ENCODE results near the gene BAZ1A.
"Not testable (repeated sequence)": the region's sequence is repeated elsewhere in the genome, so short reads cannot be mapped to it uniquely, and the experiment has no call there.

BAZ1A gene

DNA sequence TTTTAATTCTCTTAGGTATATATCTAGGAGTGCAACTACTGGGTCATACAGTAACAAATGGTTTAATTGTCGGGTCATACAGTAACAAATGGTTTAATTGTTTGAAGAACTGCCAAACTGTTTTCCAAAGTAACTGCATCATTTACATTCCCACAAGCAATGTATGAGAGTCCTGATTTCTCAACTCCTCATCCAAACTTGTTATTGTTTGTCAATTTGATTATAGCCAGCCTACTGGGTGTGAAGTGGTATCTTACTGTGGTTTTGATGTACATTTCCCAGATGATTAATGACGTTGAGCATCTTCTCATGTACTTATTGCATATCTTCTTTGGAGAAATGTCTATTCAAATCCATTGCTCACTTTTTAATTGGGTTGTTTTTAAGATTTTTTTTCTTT lies 93.1 kb downstream of the BAZ1A start:
- DNase-seq = no peak

DNA sequence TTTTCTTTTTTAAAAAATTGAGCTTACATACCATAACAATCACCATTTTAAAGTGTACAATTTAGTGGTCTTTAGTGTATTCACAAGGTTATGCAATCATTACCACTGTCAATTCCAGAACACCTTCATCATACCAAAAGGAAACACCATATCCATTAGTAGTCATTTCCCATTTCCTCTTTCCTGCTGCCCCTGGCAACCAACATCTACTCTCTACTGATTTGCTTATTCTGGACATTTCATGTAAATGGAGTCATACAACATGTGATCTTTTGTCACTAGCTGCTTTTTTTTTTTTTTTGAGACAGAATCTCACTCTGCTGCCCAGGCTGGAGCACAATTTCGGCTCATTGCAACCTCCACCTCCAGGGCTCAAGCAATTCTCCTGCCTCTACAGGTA lies 93.9 kb downstream of the BAZ1A start:
- no peak for DNase-seq

DNA sequence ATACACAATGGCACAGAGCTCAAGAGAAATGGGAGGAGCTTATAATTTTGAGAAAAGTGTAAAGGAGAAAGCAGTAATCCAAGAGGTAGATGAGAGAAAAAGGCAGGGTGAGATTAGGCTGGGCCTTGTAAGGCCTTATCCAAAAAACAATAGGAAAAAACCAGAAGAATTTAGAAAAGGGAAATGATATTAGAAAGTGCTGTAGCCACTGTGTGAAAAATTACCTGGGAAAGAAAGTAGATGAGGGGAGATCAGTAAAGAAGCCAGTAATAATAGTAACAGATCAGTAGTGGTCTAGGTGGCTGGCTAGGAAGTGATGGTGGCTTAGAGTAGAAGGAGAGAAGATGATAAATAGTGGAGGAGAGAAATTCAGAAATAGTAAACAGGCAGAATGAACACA lies 94.5 kb downstream of the BAZ1A start:
- no peak for DNase-seq

DNA sequence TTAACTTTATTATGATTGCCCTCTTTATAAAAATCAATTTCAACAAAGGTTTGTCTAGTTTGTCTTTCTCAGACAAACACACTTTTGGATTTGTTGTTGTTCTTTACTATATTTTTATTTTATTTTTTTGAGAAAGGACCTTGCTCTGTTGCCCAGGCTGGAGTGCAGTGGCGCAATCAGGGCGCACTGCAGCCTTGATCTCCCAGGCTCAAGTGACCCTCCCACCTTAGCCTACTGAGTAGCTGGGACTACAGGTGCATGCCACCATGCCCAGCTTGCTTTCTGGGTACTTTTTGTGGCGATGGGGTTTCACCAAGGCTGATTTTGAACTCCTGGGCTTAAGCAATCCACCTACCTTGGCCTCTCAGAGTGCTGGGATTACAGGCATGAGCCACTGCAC lies 96.4 kb downstream of the BAZ1A start:
- DNase-seq = no peak

DNA sequence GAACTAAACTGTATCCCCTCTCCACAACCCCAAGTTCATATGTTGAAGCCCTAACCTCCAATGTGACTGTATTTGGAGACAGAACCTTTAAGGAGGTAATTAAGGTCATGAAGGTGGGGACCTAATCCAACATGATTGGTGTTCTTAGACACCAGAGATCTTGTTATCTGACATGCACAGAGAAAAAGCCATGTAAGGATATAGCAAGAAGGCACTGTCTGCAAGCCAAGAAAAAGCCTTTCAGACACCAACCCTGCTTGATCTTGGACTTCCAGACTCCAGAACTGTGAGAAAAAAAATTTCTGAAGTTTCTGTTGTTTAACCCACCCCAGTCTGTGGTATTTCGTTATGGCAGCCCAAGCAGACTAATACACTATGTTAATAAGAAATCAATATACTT lies 98.5 kb downstream of the BAZ1A start:
- no peak for DNase-seq

DNA sequence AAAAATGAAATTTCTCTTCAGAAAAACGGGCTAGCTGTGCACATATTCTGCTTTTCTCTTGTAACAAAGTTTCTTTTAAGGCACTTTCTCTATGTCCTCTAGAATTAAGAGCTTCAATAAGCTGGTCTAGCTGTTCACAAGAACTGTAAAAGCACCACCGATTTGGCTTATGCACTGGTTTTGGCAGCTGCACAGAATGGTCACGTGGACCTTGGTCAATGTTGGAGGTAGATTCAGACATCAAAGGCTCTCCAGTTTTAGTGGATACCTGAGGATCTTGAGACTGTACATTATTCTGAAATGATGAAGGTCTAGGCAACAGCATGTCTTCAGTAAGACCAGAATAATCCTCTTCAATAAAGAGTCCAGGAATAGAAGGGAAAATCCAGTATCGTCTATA lies 99.2 kb downstream of the BAZ1A start:
- no peak for DNase-seq

DNA sequence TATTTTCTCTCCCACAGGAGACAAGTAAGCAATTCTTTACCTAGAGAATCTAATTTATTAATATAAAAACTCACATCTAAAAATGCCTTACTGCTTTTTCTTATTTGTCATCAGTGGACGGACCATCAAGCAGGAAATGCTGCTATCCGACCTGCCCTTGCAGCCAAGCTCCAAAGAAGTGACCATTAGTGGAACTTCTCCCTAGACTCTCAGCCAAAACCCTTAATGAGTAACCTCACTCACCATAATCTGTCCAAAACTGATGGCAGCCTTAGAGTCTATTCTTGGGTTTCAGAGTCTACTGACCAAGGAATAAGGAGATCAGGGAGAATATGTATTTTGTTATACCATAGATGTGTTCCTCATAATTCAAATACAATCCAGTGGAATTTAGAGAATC lies 99.8 kb downstream of the BAZ1A start:
- no peak for DNase-seq

DNA sequence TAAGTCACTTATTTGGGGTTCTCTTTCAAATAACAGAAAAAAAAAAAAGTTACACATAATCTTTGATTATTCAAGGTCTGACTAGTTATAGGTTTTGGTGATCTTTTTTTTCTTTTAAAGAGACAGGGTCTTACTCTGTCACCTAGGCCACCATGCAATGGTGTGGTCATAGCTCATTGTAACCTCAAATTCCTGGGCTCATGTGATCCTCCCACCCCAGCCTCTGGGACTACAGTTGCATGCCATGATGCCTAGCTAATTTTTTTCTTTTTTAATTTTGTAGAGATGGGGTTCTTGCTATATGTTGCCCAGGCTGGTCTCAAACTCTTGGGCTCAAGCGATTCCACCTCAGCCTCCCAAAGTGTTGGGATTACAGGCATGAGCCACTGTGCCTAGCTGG lies 104.3 kb downstream of the BAZ1A start:
- no peak for DNase-seq

DNA sequence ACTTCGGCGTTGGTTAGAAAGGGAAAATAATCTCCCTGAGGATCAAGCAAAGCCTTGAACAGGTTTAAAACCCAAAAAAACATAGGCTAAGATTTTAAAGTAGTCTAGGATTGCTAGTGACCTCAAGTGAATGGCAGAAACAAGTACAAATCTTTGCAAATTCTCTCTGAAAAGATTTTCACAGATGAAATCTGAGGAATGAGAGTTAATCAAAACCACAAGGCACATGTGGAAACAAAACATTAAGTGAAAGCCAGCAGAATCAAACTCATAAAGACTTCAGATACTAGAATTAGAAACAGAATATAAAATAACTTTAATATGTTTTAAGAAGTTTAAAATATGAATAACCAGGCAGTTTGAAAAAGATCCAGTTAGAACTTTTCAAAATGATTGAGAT lies 108.6 kb downstream of the BAZ1A start:
- no peak for DNase-seq

DNA sequence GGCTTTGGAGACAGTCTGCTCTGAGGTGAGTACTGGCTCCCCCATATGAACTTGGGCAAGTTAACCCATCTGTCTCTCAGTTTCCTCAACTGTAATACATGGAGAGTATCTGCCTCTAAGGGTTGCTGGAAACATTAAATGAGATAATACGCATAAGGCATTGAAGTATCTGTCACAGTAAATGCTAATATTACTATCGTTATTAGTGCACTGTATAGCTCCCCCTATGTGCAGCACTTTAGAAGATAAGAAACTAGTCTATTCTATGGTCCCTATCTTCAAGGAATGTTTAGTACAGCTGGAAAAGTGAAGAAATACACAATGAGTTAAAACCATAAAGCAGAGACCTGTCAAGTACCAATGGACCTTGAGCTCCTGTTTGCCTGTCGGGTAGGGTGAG lies 109.1 kb downstream of the BAZ1A start:
- DNase-seq = no peak

DNA sequence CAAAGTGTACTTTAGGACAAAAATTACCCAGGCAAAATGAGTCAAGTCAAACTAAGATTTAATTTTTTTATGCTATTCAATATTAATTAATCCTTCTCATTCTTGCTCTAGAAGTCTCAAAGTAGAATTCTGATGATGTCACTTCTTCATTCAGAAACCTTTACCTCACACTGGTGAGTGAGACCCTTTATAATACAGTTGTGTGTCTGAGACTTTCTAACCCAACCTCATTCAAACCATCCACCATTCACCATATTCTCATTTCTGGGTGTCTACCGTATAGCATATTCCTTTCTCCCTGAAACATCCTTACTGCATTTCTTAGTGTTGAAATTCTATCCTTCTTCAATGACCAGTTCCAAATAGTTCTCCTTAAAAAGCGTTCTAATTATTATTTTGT lies 119.9 kb downstream of the BAZ1A start:
- no peak for DNase-seq

DNA sequence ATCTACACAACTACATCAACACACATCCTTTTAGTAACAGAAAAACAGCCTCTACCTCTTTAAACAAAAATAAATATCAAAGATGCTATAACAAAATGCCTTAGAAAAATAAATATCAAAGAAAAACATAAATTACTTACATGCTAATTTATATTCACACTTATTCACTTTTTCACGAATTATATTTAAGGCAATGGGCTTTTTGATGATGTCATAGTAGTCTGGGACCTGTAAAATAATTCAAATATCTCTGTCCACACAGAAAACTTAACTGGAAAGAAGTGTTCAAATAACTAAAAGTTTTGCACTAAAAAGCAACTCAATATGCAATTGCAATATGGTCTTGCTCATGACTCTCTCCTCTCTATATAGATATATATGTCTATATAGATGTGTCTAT lies 120.5 kb downstream of the BAZ1A start:
- DNase-seq = no peak

DNA sequence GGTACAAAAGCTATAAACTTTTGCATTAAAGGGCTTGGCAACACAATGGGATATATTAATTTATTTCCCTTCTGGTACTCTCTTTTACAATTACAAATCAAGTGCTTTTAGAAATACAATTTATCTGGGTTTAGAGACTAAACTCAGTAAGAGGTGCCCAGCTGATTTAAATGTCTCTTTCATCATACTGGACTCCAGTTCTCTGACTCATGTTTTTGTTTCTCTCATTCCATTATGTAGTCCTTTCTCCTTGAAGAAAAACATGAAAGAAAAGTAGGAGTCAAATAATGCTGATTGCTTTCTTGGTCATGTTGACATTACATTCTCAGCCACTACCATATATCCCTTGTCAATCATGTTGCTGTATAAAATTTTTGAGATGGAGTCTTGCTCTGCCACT lies 124.5 kb downstream of the BAZ1A start:
- DNase-seq = no peak

DNA sequence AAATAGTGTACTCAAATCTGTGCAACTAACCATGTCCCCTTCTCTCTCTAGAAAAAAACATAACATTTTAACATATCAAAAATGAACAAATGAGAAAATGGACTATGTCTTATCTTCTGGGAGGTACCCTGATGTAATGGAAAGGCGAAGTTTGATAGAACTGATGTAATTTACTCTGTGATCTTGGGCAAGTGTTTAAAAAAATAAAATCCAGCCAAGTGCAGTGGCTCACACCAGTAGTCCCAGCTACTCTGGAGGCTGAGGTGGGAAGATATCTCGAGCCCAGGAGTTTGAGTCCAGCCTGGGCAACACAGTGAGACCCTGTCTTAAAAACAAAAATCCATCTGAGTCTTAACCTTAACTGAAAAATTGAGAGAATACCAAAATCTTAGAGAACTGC lies 124.9 kb downstream of the BAZ1A start:
- DNase-seq = no peak

DNA sequence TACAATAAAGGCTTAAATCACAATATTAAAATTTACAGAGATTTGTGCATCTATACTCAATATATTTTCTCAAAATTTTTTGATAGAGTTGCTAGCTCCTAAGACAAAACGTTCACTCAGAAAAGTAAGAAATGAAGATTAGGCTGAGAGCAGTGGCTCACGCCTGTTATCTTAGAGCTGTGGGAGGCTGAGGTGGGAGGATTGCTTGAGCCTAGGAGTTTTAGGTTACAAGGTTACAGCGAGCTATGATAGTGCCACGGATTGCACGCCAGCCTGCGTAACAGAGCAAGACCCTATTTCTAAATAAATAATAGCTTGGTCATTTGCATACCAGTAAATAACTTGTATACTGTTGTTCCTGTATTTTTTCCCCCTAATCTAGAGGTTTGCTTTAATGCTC lies 125.8 kb downstream of the BAZ1A start:
- DNase-seq = no peak

DNA sequence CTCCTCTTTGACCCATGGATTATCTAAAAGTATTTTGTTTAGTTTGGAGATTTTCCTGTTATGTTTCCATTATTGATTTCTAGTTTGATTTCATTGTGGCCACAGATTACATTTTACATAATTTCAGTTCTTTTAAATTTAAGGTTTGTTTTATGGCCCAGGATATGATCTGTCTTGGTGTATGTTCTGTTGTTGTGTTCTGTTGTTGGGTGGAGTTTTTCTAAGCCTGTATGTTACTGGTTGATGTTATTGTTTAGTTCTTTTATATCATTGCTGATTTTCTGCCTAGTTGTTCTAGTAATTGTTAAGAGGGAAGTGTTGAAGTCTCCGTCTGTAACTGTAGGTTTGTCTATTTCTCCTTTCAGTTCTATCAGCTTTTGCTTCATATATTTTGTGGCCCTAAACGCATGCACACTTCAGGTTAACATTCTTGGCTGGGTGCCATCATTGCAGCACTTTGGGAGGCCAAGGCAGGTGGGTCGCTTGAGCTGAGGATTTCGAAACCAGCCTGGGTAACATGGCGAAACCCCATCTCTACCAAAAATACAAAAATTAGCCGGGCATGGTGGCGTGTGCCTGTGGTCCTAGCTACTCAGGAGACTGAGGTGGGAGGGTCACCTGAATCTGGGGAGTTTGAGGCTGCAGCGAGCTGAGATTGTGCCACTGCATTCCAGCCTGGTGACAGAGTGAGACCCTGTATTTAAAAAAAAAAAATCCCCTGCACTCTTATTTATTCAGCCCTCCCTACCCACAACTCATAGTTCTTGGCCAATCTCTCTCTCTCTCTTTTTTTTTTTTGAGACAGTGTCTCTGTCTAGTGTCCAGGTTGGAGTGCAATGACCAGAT lies 132.7 kb downstream of the BAZ1A start:
- DNase-seq = no peak

DNA sequence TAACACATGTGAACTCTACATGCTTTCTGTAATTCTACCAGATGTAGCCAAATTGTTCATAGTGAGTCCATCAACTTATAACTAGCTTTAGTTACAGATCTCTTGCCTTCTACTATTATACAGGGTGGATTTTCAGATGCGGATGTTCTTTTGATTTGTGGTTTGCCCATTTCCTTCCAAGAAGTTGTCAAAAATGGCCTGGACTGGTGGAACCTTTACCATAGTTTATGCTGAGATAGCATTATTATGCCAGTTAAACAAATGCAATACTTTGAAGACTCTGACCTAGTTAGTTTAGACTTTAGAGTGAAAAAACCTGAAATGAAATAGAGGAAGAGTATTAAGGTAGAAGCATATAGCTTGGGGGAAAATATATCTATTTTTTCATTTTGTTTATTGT lies 133.3 kb downstream of the BAZ1A start:
- no peak for DNase-seq

DNA sequence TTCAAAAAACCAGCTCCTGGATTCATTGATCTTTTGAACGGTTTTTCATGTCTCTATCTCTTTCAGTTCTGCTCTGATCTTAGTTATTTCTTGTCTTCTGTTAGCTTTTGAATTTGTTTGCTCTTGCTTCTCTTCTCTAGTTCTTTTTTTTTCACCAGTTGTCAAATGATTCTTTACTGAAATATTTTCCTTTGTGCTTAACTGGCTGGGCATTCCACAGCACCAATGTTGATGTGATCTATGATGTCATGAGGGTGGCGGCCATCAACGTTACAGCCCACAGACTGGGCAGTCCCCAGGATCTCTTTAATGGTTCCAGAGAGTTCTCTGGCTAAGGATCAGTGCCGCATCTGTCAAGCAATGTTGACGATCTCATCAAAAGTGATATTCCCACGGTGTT lies 135.0 kb downstream of the BAZ1A start:
- not testable (repeated sequence) for DNase-seq

DNA sequence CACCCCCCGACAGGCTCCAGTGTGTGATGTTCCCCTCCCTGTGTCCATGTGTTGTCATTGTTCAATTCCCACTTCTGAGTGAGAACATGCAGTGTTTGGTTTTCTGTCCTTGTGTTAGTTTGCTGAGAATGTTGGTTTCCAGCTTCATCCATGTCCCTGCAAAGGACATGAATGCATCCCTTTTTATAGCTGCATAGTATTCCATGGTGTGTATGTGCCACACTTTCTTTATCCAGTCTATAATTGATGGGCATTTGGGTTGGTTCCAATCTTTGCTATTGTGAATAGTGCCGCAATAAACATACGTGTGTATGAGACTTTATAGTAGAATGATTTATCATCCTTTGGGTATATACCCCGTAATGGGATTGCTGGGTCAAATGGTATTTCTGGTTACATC lies 138.1 kb downstream of the BAZ1A start:
- DNase-seq = not testable (repeated sequence)

DNA sequence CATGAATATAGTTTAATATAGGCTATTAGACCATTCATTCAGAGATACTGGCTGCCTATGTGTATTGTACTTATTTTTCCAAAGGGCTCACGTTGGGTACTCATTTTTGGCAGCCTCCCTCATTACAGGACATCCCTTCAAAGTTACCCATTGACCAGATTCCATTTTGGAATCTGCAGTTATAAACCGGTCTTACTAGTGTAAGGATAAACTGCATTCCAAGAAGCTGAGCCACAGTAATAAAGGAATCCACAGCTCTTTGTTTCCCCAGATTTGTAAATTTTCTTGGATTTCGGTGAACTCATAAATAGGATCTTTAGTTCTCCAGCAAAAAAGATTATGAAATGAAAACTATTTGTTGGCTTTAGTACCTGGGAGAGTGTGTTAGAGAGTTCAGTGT lies 141.9 kb downstream of the BAZ1A start:
- no peak for DNase-seq

DNA sequence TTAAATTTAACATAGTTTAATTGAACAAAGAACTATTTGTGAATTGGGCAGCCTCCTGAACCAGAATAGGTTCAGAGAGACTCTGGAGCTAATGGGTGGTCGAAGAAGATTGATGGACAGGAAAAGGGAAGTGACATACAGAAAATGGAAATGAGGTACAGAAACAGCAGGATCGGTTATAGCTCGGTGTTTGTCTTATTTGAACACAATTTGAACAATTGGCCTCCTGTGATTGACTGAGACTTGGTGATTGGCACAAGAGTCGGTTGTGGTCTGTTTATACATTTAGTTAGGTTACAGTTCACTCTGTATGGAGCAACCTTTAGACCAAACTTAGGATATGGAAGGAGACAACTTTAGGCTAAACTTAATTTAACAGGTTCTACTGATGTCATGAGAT lies 142.4 kb downstream of the BAZ1A start:
- DNase-seq = no peak

DNA sequence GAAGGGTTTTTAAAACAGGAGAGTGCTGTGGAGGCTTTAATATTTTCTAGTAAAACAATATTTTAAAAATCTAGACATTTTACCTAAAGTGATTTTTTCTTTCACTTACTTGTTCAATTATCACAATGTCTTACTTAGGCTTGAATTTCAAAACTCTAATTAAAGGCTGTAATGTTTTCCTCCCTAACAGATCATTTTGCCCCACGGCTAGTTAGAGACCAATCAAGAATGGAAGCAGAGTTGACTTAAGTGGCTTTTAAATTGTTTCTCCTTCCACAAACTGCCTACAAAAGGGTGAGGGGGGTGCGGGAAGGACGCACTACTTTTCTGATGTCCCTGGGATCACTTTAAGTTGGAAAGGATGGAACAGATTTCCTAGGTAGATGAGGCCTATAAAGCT lies 151.3 kb downstream of the BAZ1A start:
- DNase-seq = no peak

DNA sequence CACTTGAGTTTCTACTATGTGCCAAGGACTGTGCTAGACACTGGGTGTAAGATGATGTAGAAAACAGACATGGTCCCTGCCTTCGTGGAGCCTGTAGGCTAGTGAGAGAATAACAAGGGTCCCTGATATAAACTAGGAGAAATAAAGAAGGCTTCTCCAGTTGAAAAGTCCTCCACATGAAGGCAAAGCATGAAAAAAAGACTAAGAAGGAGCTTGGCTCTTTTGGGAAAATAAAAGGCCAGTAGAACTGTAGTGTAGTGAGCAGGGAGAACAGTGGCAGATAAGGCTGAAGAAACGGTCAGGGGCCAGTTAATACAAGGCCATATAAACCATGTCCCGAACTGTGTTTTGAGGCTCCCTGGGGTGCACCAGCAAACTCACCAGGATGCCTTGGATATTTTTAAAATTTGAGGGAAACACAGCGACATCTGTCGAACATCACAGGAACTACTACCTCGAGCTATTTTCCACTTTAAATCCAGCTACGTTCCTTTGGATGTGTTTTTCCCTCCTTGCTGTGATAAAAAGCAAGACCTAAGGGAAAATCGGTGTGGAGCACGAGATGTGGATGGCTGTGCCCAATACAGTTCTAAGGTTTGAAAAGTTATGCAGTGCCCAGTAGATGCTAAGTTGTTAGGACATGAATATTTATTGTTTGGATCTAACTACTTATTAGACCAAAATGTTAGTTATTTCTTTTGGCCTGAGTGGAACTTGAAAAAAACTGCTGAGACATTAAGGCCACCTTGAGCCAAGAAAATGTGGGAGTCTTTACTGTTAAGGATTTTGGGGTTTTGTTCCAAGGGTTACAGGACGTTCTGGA lies 152.2 kb downstream of the BAZ1A start:
- DNase-seq = no peak

DNA sequence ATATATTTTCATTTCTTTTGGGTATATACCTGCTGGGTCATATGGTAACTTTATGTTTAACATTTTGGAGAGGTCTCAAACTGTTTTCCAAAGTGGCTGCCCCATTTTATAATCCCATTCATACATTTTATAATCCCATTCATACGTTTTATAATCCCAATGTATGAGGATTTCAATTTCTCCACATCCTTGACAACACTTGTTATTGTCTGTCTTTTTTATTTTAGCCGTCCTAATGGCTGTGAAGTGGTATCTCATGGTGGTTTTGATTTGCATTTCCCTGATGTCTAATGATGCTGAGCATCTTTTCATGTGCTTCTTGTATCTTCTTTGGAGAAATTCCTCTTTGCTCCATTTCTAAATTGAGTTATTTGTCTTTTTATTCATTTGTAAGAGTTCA lies 154.0 kb downstream of the BAZ1A start:
- DNase-seq = no peak

Measured in NCI-H510A (cell line).